Rectal smooth muscle tissue (tissue), 1 donor: Measurements from ENCODE around the gene EYS.
"Not testable (repeated sequence)": the region's sequence is repeated elsewhere in the genome, so short reads cannot be mapped to it uniquely, and the experiment has no call there.

ENCODE experiments used
- H3K27ac ChIP-seq: one replicate; pipeline ENCODE4 v1.7.0; 2013; ENCODE audit warnings: low read depth, low read length, inconsistent platforms
- H3K27me3 ChIP-seq: one replicate; pipeline ENCODE4 v1.7.0; 2013; ENCODE audit warnings: low read length; ENCODE audit not compliant: control insufficient read depth, insufficient read depth
- H3K36me3 ChIP-seq: one replicate; pipeline ENCODE4 v1.7.0; 2013; ENCODE audit warnings: low read length; ENCODE audit not compliant: control insufficient read depth, insufficient read depth
- H3K4me1 ChIP-seq: one replicate; pipeline ENCODE4 v1.7.0; 2013; ENCODE audit warnings: low read length; ENCODE audit not compliant: control insufficient read depth, insufficient read depth
- H3K4me3 ChIP-seq: one replicate; pipeline ENCODE4 v1.7.0; 2013; ENCODE audit warnings: low read length
- H3K9ac ChIP-seq: one replicate; pipeline ENCODE4 v1.7.0; 2013; ENCODE audit warnings: low read length

Gene EYS

GRCh38 chr6:63935732-63936131 lies 1771.3 kb downstream of the EYS start:
- no peaks in the 10 kb centered on the region for H3K4me1 ChIP-seq
- no peak overlapping the region for H3K4me3 ChIP-seq
- H3K27ac ChIP-seq = no peak overlapping the region
- H3K36me3 ChIP-seq = no peaks in the 10 kb centered on the region
- H3K9ac ChIP-seq = no peak overlapping the region
- H3K27me3 ChIP-seq = no peaks in the 10 kb centered on the region

GRCh38 chr6:63933948-63934347 lies 1773.1 kb downstream of the EYS start:
- H3K9ac ChIP-seq = not testable (repeated sequence)

GRCh38 chr6:63930848-63931247 lies 1776.2 kb downstream of the EYS start:
- Histone ChIP-seq H3K36me3 (no peaks in the 10 kb centered on the region), H3K4me1 (no peaks in the 10 kb centered on the region), H3K4me3 (no peak overlapping the region), H3K27me3 (no peaks in the 10 kb centered on the region), H3K9ac (no peak overlapping the region), H3K27ac (no peak overlapping the region)

More at GRCh38 chr6:63933948-63934347, 1773.1 kb downstream of the EYS start:
- H3K4me3 ChIP-seq, H3K36me3 ChIP-seq, H3K4me1 ChIP-seq, H3K27me3 ChIP-seq, H3K27ac ChIP-seq: not testable (repeated sequence)

DNA sequence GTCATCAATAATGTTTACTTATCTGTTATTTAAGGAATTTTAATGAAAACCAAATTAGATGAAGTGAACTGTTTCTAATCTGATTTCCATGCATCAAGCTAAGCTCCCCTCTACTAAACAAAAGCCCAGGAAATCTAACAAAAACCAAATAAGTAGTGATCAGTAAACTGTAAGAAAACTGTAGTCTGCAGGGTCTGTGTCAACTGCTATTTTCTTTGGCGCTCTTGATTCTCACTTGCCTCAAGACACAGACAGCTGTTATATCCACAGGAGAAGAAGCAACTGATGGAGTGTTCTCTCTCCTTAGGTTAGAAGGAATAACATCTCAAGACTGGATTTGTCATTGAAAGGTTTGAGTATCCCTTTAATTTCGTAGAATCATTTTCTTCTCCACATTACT lies 1777.9 kb downstream of the EYS start:
- no peak overlapping the region for H3K4me3 ChIP-seq
- no peaks in the 10 kb centered on the region for H3K27me3 ChIP-seq
- no peak overlapping the region for H3K27ac ChIP-seq
- H3K9ac ChIP-seq = no peak overlapping the region
- no peaks in the 10 kb centered on the region for H3K4me1 ChIP-seq
- no peaks in the 10 kb centered on the region for H3K36me3 ChIP-seq

DNA sequence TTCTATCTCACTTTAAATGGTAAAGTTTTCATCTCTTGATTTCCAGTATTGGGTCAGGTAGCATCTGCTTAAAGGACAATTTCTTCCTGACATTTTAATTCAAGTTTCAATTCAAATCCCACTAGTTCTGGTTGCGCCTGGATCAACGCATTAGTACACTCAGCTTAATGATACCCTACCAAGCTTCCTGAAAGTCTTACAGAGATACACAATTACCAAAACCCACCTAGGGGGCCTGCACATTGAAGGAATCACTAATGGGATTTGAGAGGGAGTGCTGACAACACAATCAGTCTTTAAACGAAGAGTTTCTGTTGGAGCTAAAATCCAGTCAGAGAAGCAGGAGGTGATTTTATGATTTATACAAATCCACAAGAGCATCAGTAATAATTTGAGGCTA lies 1778.4 kb downstream of the EYS start:
- H3K9ac ChIP-seq = no peak overlapping the region
- H3K36me3 ChIP-seq = no peaks in the 10 kb centered on the region
- no peak overlapping the region for H3K27ac ChIP-seq
- H3K4me1 ChIP-seq = no peaks in the 10 kb centered on the region
- no peak overlapping the region for H3K4me3 ChIP-seq
- no peaks in the 10 kb centered on the region for H3K27me3 ChIP-seq

GRCh38 chr6:63926950-63927927 lies 1779.8 kb downstream of the EYS start:
- Histone ChIP-seq H3K27me3 (no peaks in the 10 kb centered on the region), H3K27ac (no peak overlapping the region), H3K4me1 (no peaks in the 10 kb centered on the region), H3K4me3 (no peak overlapping the region), H3K9ac (no peak overlapping the region), H3K36me3 (no peaks in the 10 kb centered on the region)

DNA sequence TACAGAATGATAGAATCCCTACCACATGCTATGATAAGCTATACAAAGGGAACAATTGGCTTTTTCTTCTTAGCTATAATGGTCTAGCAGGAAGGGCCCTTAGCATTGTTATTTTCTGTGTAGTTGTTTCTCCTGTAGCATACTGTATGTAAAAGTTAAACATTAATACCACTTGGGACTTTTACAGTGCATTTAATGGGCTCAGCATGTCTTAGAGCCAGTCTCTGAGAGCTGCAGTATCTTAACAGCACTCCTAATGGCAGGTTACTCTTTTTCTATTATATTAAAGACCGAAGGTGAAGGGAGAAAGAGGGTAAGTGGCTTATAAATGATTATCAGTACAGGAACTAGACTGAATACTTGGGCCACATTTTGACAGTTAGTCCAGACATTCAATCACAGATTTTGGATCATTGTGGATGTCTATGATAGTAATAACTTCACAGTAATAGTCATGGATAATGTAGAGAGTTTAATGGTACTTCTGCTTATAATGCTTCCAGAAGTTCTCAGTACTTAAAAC lies 1780.7 kb downstream of the EYS start:
- Histone ChIP-seq H3K27me3 (no peaks in the 10 kb centered on the region), H3K27ac (no peak overlapping the region), H3K4me1 (no peaks in the 10 kb centered on the region), H3K9ac (no peak overlapping the region), H3K36me3 (no peaks in the 10 kb centered on the region), H3K4me3 (no peak overlapping the region)

GRCh38 chr6:63923139-63923739 lies 1783.8 kb downstream of the EYS start:
- Histone ChIP-seq H3K9ac (no peak overlapping the region), H3K27me3 (no peaks in the 10 kb centered on the region), H3K27ac (no peak overlapping the region), H3K4me1 (no peaks in the 10 kb centered on the region), H3K36me3 (no peaks in the 10 kb centered on the region), H3K4me3 (no peak overlapping the region)

DNA sequence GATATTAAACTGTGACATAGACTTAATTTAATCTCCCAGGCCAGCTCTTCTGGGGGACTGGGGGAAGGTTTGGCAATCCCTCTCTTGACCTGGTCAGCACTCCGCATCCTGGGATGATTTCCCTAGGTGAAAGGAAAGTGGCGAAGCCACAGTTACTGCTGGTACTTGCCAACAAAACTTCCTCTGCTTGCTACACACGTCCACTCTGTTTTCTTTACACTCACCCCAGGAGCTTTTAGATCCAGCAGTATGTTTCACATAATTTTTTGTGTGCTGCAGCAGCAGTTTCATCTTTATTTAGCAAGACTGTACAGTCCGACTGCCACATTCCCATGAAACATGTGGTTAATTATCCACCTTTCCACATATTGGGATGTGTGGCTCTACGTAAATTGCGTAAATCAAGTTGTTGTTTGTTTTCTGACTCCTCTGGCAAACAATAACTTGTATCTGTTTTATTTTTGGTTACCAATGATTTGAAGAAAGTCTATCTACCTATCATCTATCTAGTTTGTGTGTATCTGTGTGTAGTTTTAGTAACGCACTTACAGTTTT lies 1787.4 kb downstream of the EYS start:
- H3K4me3 ChIP-seq = no peak overlapping the region
- H3K36me3 ChIP-seq = no peaks in the 10 kb centered on the region
- no peaks in the 10 kb centered on the region for H3K27me3 ChIP-seq
- no peak overlapping the region for H3K27ac ChIP-seq
- no peaks in the 10 kb centered on the region for H3K4me1 ChIP-seq
- no peak overlapping the region for H3K9ac ChIP-seq

DNA sequence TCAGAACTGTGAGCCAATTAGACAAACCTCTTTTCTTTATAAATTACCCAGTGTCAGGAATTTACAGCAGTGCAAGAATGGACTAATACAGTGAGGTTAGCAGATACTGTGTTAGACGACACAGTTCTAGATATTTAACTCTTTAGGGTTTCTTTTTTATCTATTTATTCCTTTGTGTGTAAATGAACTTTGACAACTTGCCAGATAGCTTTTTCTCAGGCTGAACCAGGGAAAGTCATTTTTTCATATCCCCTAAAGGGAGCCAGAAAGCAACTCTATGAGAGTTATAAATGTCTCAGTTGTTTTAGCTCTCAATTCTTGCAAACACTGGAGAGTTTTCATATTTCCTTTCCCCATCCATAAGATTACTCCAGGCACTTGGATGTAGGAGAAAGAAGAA lies 1794.1 kb downstream of the EYS start:
- Histone ChIP-seq H3K27ac (no peak overlapping the region), H3K4me1 (no peaks in the 10 kb centered on the region), H3K27me3 (no peaks in the 10 kb centered on the region)

DNA sequence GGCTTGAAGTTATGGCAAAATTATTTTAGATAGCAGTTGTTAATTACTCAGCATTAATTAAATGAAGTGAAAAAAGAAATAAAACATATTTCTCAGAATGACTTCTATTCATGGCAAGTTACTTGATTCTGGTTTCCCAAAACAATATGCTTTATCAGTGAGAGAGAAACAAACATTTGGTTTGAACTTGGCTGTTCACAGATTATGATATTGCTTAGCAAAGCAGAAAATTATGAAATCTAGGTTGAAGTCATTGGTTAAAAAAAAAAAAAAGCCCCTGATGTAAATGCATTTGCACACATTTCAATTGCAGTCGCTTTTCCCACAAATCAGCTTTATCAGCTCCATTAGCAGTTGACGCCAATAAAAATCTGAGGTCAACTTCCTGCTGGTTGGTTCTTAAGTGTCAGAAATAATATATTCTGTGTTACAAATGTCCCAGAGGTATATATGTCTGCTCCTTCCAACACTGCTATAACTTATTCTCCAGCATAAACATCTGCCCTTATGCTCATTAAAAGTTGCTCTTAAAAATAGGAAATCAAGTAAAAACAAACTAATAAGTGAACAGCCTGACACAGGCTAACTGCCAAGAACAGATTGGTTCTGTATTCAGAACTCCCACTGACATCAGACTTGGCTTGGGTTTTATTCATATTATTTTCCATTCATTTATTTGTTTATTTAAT lies 1796.0 kb downstream of the EYS start:
- no peaks in the 10 kb centered on the region for H3K4me1 ChIP-seq
- H3K27me3 ChIP-seq = no peaks in the 10 kb centered on the region
- no peaks in the 10 kb centered on the region for H3K36me3 ChIP-seq
- H3K4me3 ChIP-seq = no peak overlapping the region
- no peak overlapping the region for H3K27ac ChIP-seq
- H3K9ac ChIP-seq = no peak overlapping the region

More for the DNA sequence above, 1794.1 kb downstream of the EYS start:
- H3K9ac ChIP-seq = no peak overlapping the region
- H3K36me3 ChIP-seq = no peaks in the 10 kb centered on the region
- H3K4me3 ChIP-seq = no peak overlapping the region

GRCh38 chr6:63904650-63905248 lies 1802.3 kb downstream of the EYS start:
- Histone ChIP-seq H3K27ac (no peak overlapping the region), H3K4me3 (no peak overlapping the region), H3K36me3 (no peaks in the 10 kb centered on the region), H3K27me3 (no peaks in the 10 kb centered on the region), H3K9ac (no peak overlapping the region), H3K4me1 (no peaks in the 10 kb centered on the region)
